ENCODE results near the gene USH1C. TPM values are rescaled to one million over a fixed set of nuclear protein-coding genes. Genes with fewer than 3 reads are reported as not detected.

Gene USH1C
- total and polyA plus RNA-seq, 10 donors: 0.12 TPM; not detected in 9

DNA sequence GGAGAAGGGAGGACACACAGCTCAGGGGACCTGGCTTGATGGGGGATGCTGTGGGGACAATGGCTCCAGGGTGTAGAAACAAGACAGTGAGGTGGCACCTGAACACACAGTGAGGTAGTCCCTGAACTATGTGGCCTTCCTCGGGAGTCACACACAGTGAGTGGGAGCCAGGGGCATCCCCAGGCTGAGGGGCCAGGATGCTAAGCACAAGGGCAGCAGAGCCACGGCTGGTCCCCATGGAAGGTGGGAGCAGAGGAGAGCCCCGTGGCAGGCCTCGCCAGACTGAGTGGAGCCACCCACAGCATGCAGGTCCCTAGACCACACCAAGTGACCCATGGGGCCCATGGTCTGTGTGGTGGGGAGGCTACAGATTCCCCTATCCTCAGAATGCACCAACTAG, 41.6 kb downstream of the USH1C start:
- Histone ChIP-seq H3K27me3 (replicated peaks in 1 of 7) (peaks cover 0 to 6% (median 0%) of the 10 kb centered on the region in 7 donors), H3K27ac (no peak overlapping the region), H3K4me1 (peaks cover 0 to 2% (median 0%) of the 10 kb centered on the region in 6 donors), H3K36me3 (no peaks in the 10 kb centered on the region), H3K9me3 (no peaks in the 10 kb centered on the region), H3K4me3 (no peak overlapping the region)
- TF ChIP-seq POLR2A (IDR thresholded peaks at IDR 0.05) (no peak), POLR2AphosphoS5 (IDR thresholded peaks at IDR 0.05) (no peak)
- TF ChIP-seq, protein P1, sequence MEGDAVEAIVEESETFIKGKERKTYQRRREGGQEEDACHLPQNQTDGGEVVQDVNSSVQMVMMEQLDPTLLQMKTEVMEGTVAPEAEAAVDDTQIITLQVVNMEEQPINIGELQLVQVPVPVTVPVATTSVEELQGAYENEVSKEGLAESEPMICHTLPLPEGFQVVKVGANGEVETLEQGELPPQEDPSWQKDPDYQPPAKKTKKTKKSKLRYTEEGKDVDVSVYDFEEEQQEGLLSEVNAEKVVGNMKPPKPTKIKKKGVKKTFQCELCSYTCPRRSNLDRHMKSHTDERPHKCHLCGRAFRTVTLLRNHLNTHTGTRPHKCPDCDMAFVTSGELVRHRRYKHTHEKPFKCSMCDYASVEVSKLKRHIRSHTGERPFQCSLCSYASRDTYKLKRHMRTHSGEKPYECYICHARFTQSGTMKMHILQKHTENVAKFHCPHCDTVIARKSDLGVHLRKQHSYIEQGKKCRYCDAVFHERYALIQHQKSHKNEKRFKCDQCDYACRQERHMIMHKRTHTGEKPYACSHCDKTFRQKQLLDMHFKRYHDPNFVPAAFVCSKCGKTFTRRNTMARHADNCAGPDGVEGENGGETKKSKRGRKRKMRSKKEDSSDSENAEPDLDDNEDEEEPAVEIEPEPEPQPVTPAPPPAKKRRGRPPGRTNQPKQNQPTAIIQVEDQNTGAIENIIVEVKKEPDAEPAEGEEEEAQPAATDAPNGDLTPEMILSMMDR (IDR thresholded peaks at IDR 0.05 in 8 of 11, conservative IDR thresholded peaks at IDR 0.05 in 3 of 11): no peak
- intact Hi-C loops (cut with DNase I; ENCODE audit: low total_unique reads): loop anchor here (2.0 kb wide), 1 partner anchor 118 kb away; no protein-coding TSS in a partner anchor
- 69 to 92% (median 87%) methylated on average over 3 to 4 of the region's 4 CpGs for WGBS, 5 donors
- DNase-seq: no peak

DNA sequence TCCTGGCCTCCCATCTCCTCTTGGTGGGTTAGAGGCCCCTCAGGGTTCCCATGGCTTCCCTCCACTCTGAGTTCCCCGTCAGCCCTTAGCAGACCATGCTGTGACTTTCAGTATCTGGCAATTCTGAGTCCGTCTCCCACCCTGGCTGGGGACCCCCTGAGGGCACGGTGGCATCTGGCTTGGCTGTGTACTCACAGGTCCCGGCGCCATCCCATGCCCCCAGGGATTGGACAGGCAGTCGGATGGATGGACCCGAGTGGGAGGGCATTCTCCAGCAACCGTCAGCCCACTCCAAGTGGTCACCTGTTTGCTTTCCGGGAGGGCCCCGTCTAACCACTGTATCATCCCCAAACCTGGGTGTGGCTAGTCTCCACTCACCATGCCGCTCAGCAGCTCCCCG, 43.5 kb downstream of the USH1C start:
- DNase-seq: no peak
- Histone ChIP-seq H3K4me3 (no peak overlapping the region), H3K27me3 (replicated peaks in 1 of 7) (peaks cover 0 to 6% (median 0%) of the 10 kb centered on the region in 7 donors), H3K4me1 (no peaks in the 10 kb centered on the region), H3K27ac (no peak overlapping the region), H3K36me3 (no peaks in the 10 kb centered on the region), H3K9me3 (no peaks in the 10 kb centered on the region)
- intact Hi-C loops (cut with DNase I; ENCODE audit: low total_unique reads): no loop called here
- no peak for TF ChIP-seq POLR2A (IDR thresholded peaks at IDR 0.05)
- 89 to 96% (median 93%) methylated on average over 6 to 12 of the region's 12 CpGs for WGBS, 5 donors

DNA sequence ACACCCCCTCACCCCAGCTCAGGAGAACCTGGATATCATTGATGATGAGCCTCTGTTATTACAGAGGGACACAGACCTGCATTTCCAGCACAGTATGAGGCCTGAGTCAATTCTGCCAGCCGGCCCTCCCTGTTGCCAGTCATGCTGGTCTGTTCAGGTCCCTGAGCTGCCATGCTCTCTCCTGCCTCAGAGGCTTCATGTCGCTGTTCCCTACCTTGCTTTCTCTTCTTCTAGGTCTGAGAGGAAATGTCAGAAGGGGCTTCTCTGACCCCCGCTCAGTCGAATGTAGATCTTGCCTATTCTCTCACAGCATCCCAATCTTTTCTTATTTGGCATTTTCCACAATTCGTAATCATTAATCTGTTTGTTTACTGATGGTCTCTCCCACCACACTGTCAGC, 45.7 kb downstream of the USH1C start:
- intact Hi-C loops (cut with DNase I; ENCODE audit: low total_unique reads): no loop called here
- 67 to 80% (median 76%) methylated on average over 5 of the region's 5 CpGs for WGBS, 5 donors
- Histone ChIP-seq H3K27ac (no peak overlapping the region), H3K9me3 (no peaks in the 10 kb centered on the region), H3K36me3 (no peaks in the 10 kb centered on the region), H3K4me1 (no peaks in the 10 kb centered on the region), H3K27me3 (replicated peaks in 1 of 7) (peaks cover 0 to 7% (median 0%) of the 10 kb centered on the region in 7 donors), H3K4me3 (no peak overlapping the region)
- TF ChIP-seq, protein P1 (IDR thresholded peaks at IDR 0.05 in 8 of 11, conservative IDR thresholded peaks at IDR 0.05 in 3 of 11): no peak
- TF ChIP-seq POLR2AphosphoS5 (IDR thresholded peaks at IDR 0.05) (no peak), POLR2A (IDR thresholded peaks at IDR 0.05) (no peak)
- DNase-seq: peak; percentile 46

GRCh38 chr11:17498058-17498457, 46.2 kb downstream of the USH1C start:
- Histone ChIP-seq H3K36me3 (no peaks in the 10 kb centered on the region), H3K4me1 (no peaks in the 10 kb centered on the region), H3K4me3 (no peak overlapping the region), H3K27me3 (replicated peaks in 1 of 7) (peaks cover 0 to 11% (median 0%) of the 10 kb centered on the region in 7 donors), H3K27ac (no peak overlapping the region), H3K9me3 (no peaks in the 10 kb centered on the region)
- TF ChIP-seq POLR2AphosphoS5 (IDR thresholded peaks at IDR 0.05) (no peak), POLR2A (IDR thresholded peaks at IDR 0.05) (no peak)
- TF ChIP-seq, protein P1 (IDR thresholded peaks at IDR 0.05 in 8 of 11, conservative IDR thresholded peaks at IDR 0.05 in 3 of 11): no peak
- intact Hi-C loops (cut with DNase I; ENCODE audit: low total_unique reads): no loop called here
- 17 to 49% (median 45%) methylated on average over 3 to 4 of the region's 4 CpGs for WGBS, 5 donors
- DNase-seq: peak; percentile 64

- no peak for DNase-seq
- Histone ChIP-seq H3K27ac (no peak overlapping the region), H3K4me1 (no peaks in the 10 kb centered on the region), H3K36me3 (no peaks in the 10 kb centered on the region), H3K4me3 (no peak overlapping the region), H3K9me3 (no peaks in the 10 kb centered on the region), H3K27me3 (replicated peaks in 1 of 7) (peaks cover 0 to 16% (median 0%) of the 10 kb centered on the region in 7 donors)
- TF ChIP-seq POLR2A (IDR thresholded peaks at IDR 0.05) (no peak), POLR2AphosphoS5 (IDR thresholded peaks at IDR 0.05) (no peak)
- TF ChIP-seq, protein P1 (IDR thresholded peaks at IDR 0.05 in 8 of 11, conservative IDR thresholded peaks at IDR 0.05 in 3 of 11): no peak
- intact Hi-C loops (cut with DNase I; ENCODE audit: low total_unique reads): no loop called here
- 70 to 84% (median 74%) methylated on average over 7 of the region's 7 CpGs for WGBS, 5 donors
These were observed 47.8 kb downstream of the USH1C start for GRCh38 chr11:17496406-17496805.

Measured in spleen (tissue), 11 donors.